ENCODE results near the gene GINS1. TPM values are rescaled to one million over a fixed set of nuclear protein-coding genes. Genes with fewer than 3 reads are reported as not detected.

Gene GINS1
- polyA plus RNA-seq, 1 of the 3 experiments (the other 2 are of a cell fraction), result 5.1 TPM

GRCh38 chr20:25453035-25453810, 45.8 kb downstream of the GINS1 start:
- no peaks in the 10 kb centered on the region for H3K27me3 ChIP-seq (ENCODE audit: insufficient read depth)
- H3K36me3 ChIP-seq (replicated peaks in 1 of 2; ENCODE audit: control insufficient read depth in 1 of 2, insufficient read depth in 2 of 2, low read length in 1 of 2), result peaks cover 17 to 23% of the 10 kb centered on the region in 2 experiments
- 71% methylated on average over 25 of the region's 25 CpGs for WGBS (ENCODE audit: low lambda C conversion rate)
- no peaks in the 10 kb centered on the region for H4K20me1 ChIP-seq (ENCODE audit: insufficient read depth)
- CTCF ChIA-PET, result no interaction called here
- no peak overlapping the region for H3K9ac ChIP-seq
- H3K4me3 ChIP-seq (ENCODE audit: low read depth in 2 of 2, low read length in 1 of 2), result no peak overlapping the region
- POLR2A ChIA-PET, result no interaction called here
- H3K9me3 ChIP-seq, result no peaks in the 10 kb centered on the region
- H3K4me2 ChIP-seq, result no peak overlapping the region
- TF ChIP-seq TEAD4 (IDR thresholded peaks at IDR 0.05; ENCODE audit: borderline replicate concordance, insufficient read depth), result no peak
- TF ChIP-seq FOXJ3 (CRISPR knock-in tag; IDR thresholded peaks at IDR 0.05), result no peak
- TF ChIP-seq NFIC (IDR thresholded peaks at IDR 0.05; ENCODE audit: borderline replicate concordance), result peak; percentile 52; the same call in 1 of the 2 replicates
- 0 out of 2 replicates have a peak, but pooled peaks have one; percentile 39 for TF ChIP-seq SIN3A (IDR thresholded peaks at IDR 0.05; ENCODE audit: borderline replicate concordance, low read depth, low read length)
- TF ChIP-seq MXI1 (IDR thresholded peaks at IDR 0.05; ENCODE audit: low read depth, low read length), result peak; percentile 98
- TF ChIP-seq CHD2 (IDR thresholded peaks at IDR 0.05; ENCODE audit: low read length, partially characterized antibody), result no peak
- 0 out of 2 replicates have a peak, but pooled peaks have one; percentile 2 for TF ChIP-seq RAD21 (IDR thresholded peaks at IDR 0.05; ENCODE audit: low read length)
- TF ChIP-seq MAX (IDR thresholded peaks at IDR 0.05; ENCODE audit: low read depth), result 0 out of 2 replicates have a peak, but pooled peaks have one; percentile 12
- no peak overlapping the region for H3K27ac ChIP-seq (ENCODE audit: low read depth in 2 of 2, low read length in 1 of 2)
- peaks cover 0 to 9% of the 10 kb centered on the region in 2 experiments; a peak in 1 of 4 replicates for H3K4me1 ChIP-seq (ENCODE audit: control insufficient read depth in 1 of 2, insufficient read depth in 2 of 2, low read depth in 1 of 2, low read length in 1 of 2)
- H3F3A ChIP-seq (replicated peaks; ENCODE audit: insufficient read depth), result peaks cover 11% of the 10 kb centered on the region
- DNase-seq, result peak; percentile 77
- H3K9me2 ChIP-seq, result no peaks in the 10 kb centered on the region
- H3K79me2 ChIP-seq (ENCODE audit: insufficient read depth), result no peaks in the 10 kb centered on the region
- no peak overlapping the region for H2AFZ ChIP-seq (ENCODE audit: low read depth)

GRCh38 chr20:25454153-25454900, 46.9 kb downstream of the GINS1 start:
- WGBS (ENCODE audit: low lambda C conversion rate), result 90% methylated on average over 15 of the region's 15 CpGs
- no peak overlapping the region for H3K4me2 ChIP-seq
- no peaks in the 10 kb centered on the region for H3K79me2 ChIP-seq (ENCODE audit: insufficient read depth)
- peaks cover 17 to 23% of the 10 kb centered on the region in 2 experiments for H3K36me3 ChIP-seq (replicated peaks in 1 of 2; ENCODE audit: control insufficient read depth in 1 of 2, insufficient read depth in 2 of 2, low read length in 1 of 2)
- H3K4me3 ChIP-seq (ENCODE audit: low read depth in 2 of 2, low read length in 1 of 2), result no peak overlapping the region
- CTCF ChIA-PET, result no interaction called here
- peaks cover 0 to 9% of the 10 kb centered on the region in 2 experiments; a peak in 1 of 4 replicates for H3K4me1 ChIP-seq (ENCODE audit: control insufficient read depth in 1 of 2, insufficient read depth in 2 of 2, low read depth in 1 of 2, low read length in 1 of 2)
- no peak overlapping the region for H2AFZ ChIP-seq (ENCODE audit: low read depth)
- no peaks in the 10 kb centered on the region for H3K9me3 ChIP-seq
- no peaks in the 10 kb centered on the region for H3K27me3 ChIP-seq (ENCODE audit: insufficient read depth)
- no peak for DNase-seq
- TF ChIP-seq SIN3A (IDR thresholded peaks at IDR 0.05; ENCODE audit: borderline replicate concordance, low read depth, low read length), result no peak
- no peak for TF ChIP-seq ZBTB33 (IDR thresholded peaks at IDR 0.05; ENCODE audit: borderline replicate concordance, low read depth)
- TF ChIP-seq CTCF (IDR thresholded peaks at IDR 0.05), result no peak
- no peak for TF ChIP-seq TCF12 (IDR thresholded peaks at IDR 0.05)
- TF ChIP-seq EP300 (IDR thresholded peaks at IDR 0.05; ENCODE audit: borderline replicate concordance in 1 of 2, low read depth in 1 of 2, low read length in 1 of 2), result no peak
- no peak for TF ChIP-seq MXI1 (IDR thresholded peaks at IDR 0.05; ENCODE audit: low read depth, low read length)
- TF ChIP-seq SMC3 (IDR thresholded peaks at IDR 0.05; ENCODE audit: low read depth, low read length), result no peak
- TF ChIP-seq POLR2AphosphoS5 (IDR thresholded peaks at IDR 0.05; ENCODE audit: low read depth, low read length), result no peak
- TF ChIP-seq MAX (IDR thresholded peaks at IDR 0.05; ENCODE audit: low read depth), result no peak
- no peak overlapping the region for H3K9ac ChIP-seq
- peaks cover 11% of the 10 kb centered on the region for H3F3A ChIP-seq (replicated peaks; ENCODE audit: insufficient read depth)
- H4K20me1 ChIP-seq (ENCODE audit: insufficient read depth), result no peaks in the 10 kb centered on the region
- no peak overlapping the region for H3K27ac ChIP-seq (ENCODE audit: low read depth in 2 of 2, low read length in 1 of 2)
- no peaks in the 10 kb centered on the region for H3K9me2 ChIP-seq
- POLR2A ChIA-PET, result no interaction called here
